Measurements from ENCODE around the gene ARSG. TPM values are rescaled to one million over a fixed set of nuclear protein-coding genes. Genes with fewer than 3 reads are reported as not detected.

ARSG gene
- polyA plus RNA-seq, 1 donor (not counting 4 experiments of a cell fraction or from before 2014, with no cell fraction given): 0.41 TPM

DNA sequence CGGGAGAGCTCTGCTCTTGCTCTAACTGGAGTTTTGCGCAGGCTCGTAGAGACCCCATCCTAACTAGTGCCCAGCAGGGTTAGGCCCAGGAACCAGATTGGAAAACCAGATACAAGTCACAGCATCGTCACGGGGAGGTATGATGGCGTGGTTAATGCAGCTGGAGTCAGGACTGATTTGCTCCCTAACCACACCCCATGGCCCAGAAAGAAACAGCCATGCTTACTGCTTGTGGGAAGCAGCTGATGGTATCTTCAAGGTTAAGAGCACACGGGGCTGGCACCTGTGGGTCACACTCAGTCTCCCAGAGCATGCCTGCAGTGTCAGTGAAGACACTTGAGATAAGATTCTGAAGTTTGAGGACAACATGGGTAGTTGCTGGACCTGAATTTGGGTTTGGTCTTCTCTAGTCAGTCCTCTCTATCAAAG is 105.8 kb downstream of the ARSG start:
- no peak for FAIRE-seq

DNA sequence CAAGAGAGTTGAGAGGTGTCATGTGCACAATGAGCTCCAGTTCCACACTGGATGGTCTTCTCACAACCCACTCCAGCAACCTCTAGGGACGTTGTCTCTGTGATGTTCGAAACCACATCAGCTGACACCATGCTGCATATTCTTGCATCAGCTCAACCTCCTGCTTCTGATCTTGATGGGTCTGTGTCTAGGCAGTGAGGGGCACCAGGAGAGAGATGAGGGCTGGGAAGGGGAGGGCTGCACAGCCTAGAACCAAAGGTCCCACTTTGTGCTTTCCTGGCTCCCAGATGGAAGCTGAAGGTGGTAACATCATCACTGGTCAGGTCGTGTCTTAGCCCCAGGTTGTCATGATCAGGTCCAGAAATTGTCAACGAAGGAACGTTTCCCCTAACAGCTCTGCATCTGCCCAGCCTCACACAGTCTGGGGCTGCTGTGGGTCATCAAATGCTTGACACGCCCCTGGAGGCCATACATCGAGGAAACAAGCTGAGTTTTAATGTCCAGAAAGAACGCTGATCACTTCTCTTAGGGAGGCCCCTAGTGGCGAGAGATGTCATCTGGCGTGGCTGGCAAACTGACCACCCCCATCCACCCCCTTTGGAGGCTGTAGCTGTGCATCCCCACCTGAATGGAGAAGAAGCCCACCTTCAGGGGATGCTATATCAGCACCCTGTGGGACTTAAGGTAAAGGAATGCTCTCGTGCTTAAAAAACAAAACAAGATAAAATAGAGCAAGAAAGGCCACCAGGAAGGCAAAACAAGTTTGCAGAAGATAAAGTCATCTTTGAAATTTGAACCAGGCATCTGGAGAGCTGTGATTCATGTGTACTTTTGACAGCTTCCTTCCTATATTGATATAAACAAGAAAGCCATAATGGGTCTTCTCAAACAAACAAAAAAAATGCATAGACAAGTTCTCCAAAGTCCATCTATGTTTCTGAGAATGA is 107.7 kb downstream of the ARSG start:
- Histone ChIP-seq H2AFZ (ENCODE audit: control insufficient read depth, low read length) (no peak overlapping the region), H3K4me1 (ENCODE audit: control insufficient read depth, extremely low read depth, insufficient read depth, low read length) (no peaks in the 10 kb centered on the region), H3K27ac (ENCODE audit: control insufficient read depth, insufficient read depth, low read length) (no peak overlapping the region), H3K27me3 (ENCODE audit: control insufficient read depth, extremely low read depth, insufficient read depth, low read length) (no peaks in the 10 kb centered on the region), H3K4me3 (ENCODE audit: control insufficient read depth in 2 of 3, extremely low read depth in 1 of 3, insufficient read depth in 2 of 3, low read depth in 1 of 3, low read length in 3 of 3) (no peak overlapping the region), H3K9me1 (ENCODE audit: control insufficient read depth, extremely low read depth, insufficient read depth, low read length) (no peaks in the 10 kb centered on the region), H4K20me1 (ENCODE audit: control insufficient read depth, extremely low read depth, insufficient read depth, low read length) (no peaks in the 10 kb centered on the region), H3K9me3 (ENCODE audit: control insufficient read depth, low read depth, low read length) (no peaks in the 10 kb centered on the region), H3K79me2 (ENCODE audit: control insufficient read depth, insufficient read depth, low read length) (no peaks in the 10 kb centered on the region), H3K9ac (ENCODE audit: control insufficient read depth, extremely low read depth, insufficient read depth, low read length) (no peak overlapping the region), H3K36me3 (ENCODE audit: control insufficient read depth in 2 of 2, extremely low read depth in 1 of 2, insufficient read depth in 2 of 2, low read length in 2 of 2) (no peaks in the 10 kb centered on the region), H3K4me2 (ENCODE audit: control insufficient read depth, extremely low read depth, insufficient read depth, low read depth, low read length) (no peak overlapping the region)
- DNase-seq (ENCODE audit: low read depth, low spot score) (no peak), FAIRE-seq (no peak)
- dilution Hi-C loops (cut with MboI; ENCODE audit: extremely low pct_ligation_motif_present, low sequenced_read_pairs): no loop called here
- TF ChIP-seq, protein P1, sequence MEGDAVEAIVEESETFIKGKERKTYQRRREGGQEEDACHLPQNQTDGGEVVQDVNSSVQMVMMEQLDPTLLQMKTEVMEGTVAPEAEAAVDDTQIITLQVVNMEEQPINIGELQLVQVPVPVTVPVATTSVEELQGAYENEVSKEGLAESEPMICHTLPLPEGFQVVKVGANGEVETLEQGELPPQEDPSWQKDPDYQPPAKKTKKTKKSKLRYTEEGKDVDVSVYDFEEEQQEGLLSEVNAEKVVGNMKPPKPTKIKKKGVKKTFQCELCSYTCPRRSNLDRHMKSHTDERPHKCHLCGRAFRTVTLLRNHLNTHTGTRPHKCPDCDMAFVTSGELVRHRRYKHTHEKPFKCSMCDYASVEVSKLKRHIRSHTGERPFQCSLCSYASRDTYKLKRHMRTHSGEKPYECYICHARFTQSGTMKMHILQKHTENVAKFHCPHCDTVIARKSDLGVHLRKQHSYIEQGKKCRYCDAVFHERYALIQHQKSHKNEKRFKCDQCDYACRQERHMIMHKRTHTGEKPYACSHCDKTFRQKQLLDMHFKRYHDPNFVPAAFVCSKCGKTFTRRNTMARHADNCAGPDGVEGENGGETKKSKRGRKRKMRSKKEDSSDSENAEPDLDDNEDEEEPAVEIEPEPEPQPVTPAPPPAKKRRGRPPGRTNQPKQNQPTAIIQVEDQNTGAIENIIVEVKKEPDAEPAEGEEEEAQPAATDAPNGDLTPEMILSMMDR (optimal IDR thresholded peaks at IDR 0.05 in 1 of 3, IDR thresholded peaks at IDR 0.05 in 1 of 3, conservative IDR thresholded peaks at IDR 0.05 in 1 of 3; ENCODE audit: extremely low read depth in 1 of 3, insufficient read depth in 2 of 3, low read length in 3 of 3): peak; percentile 55 to 73 (median 69)
- no peak for TF ChIP-seq EZH2 (IDR thresholded peaks at IDR 0.05; ENCODE audit: low read length)

More for the DNA sequence above, 105.8 kb downstream of the ARSG start:
- no peak for TF ChIP-seq EZH2 (IDR thresholded peaks at IDR 0.05; ENCODE audit: low read length)
- TF ChIP-seq, protein P1 (optimal IDR thresholded peaks at IDR 0.05 in 1 of 3, IDR thresholded peaks at IDR 0.05 in 1 of 3, conservative IDR thresholded peaks at IDR 0.05 in 1 of 3; ENCODE audit: extremely low read depth in 1 of 3, insufficient read depth in 2 of 3, low read length in 3 of 3): no peak
- Histone ChIP-seq H3K9me3 (ENCODE audit: control insufficient read depth, low read depth, low read length) (no peaks in the 10 kb centered on the region), H3K9me1 (ENCODE audit: control insufficient read depth, extremely low read depth, insufficient read depth, low read length) (no peaks in the 10 kb centered on the region), H3K27me3 (ENCODE audit: control insufficient read depth, extremely low read depth, insufficient read depth, low read length) (no peaks in the 10 kb centered on the region), H3K27ac (ENCODE audit: control insufficient read depth, insufficient read depth, low read length) (no peak overlapping the region), H2AFZ (ENCODE audit: control insufficient read depth, low read length) (no peak overlapping the region), H4K20me1 (ENCODE audit: control insufficient read depth, extremely low read depth, insufficient read depth, low read length) (no peaks in the 10 kb centered on the region), H3K36me3 (ENCODE audit: control insufficient read depth in 2 of 2, extremely low read depth in 1 of 2, insufficient read depth in 2 of 2, low read length in 2 of 2) (no peaks in the 10 kb centered on the region), H3K9ac (ENCODE audit: control insufficient read depth, extremely low read depth, insufficient read depth, low read length) (no peak overlapping the region), H3K4me3 (ENCODE audit: control insufficient read depth in 2 of 3, extremely low read depth in 1 of 3, insufficient read depth in 2 of 3, low read depth in 1 of 3, low read length in 3 of 3) (no peak overlapping the region), H3K4me2 (ENCODE audit: control insufficient read depth, extremely low read depth, insufficient read depth, low read depth, low read length) (no peak overlapping the region), H3K4me1 (ENCODE audit: control insufficient read depth, extremely low read depth, insufficient read depth, low read length) (no peaks in the 10 kb centered on the region), H3K79me2 (ENCODE audit: control insufficient read depth, insufficient read depth, low read length) (no peaks in the 10 kb centered on the region)
- dilution Hi-C loops (cut with MboI; ENCODE audit: extremely low pct_ligation_motif_present, low sequenced_read_pairs): no loop called here
- no peak for DNase-seq (ENCODE audit: low read depth, low spot score)
